Stimulated activated CD8-positive, alpha-beta memory T cell treated with anti-CD3 and anti-CD28 coated beads, Interleukin-15, amount 100 ng/mL, for 24 hours (primary cell): ENCODE data around the gene FIS1.
"Not testable (repeated sequence)": the region's sequence is repeated elsewhere in the genome, so short reads cannot be mapped to it uniquely, and the experiment has no call there.

Experiments
- DNase-seq: peaks from one replicate; pipeline ENCODE4 v3.0.0-alpha.2; 2020; ENCODE audit warnings: low read depth

The FIS1 gene

GRCh38 chr7:101255796-101256195 is 10.9 kb upstream of the FIS1 start:
- DNase-seq = no peak

DNA sequence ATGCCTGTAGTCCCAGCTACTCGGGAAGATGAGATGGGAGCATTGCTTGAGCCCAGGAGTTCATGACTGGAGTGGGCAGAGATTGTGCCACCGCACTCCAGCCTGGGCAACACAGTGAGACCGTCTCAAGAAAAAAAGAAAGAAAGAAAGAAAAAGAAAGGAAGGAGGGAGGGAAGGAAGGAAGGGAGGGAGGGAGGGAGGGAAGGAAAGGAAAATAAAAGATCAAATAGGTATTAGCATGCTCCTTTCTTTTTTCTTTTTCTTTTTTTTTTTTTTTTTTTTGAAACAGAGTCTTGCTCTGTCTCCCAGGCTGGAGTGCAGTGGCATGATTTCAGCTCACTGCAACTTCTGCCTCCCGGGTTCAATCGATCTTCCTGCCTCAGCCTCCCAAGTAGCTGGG is 8.3 kb upstream of the FIS1 start:
- not testable (repeated sequence) for DNase-seq

GRCh38 chr7:101251871-101252659 is 7.2 kb upstream of the FIS1 start:
- DNase-seq = peak; percentile 88

- no peak for DNase-seq
These were observed 5.4 kb upstream of the FIS1 start for GRCh38 chr7:101250324-101250723.

GRCh38 chr7:101248276-101248675 is 3.4 kb upstream of the FIS1 start:
- DNase-seq = no peak

- no peak for DNase-seq
These were observed 327 bp upstream of the FIS1 start for GRCh38 chr7:101245147-101245668.

- no peak for DNase-seq
These were observed 1.1 kb downstream of the FIS1 start for GRCh38 chr7:101243646-101244374.

- DNase-seq = no peak
These were observed 3.2 kb downstream of the FIS1 start for GRCh38 chr7:101241443-101242349.

GRCh38 chr7:101241015-101241363 is 3.9 kb downstream of the FIS1 start:
- DNase-seq = no peak

- no peak for DNase-seq
These were observed 4.5 kb downstream of the FIS1 start for GRCh38 chr7:101240226-101241014.

DNA sequence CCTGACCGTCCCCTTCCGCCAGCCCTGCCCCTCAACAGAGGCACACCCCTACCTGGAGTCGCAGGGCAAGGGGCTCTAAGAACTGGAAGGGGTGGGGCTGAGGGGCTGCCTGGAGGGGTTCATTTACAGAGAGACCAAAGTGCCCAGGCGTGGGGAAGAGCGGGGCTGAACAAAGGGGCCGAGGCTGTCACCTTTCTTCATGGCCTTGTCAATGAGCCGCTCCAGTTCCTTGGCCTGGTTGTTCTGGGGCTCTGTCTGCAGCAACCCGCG is 5.0 kb downstream of the FIS1 start:
- DNase-seq = no peak

GRCh38 chr7:101239191-101239950 is 5.5 kb downstream of the FIS1 start:
- DNase-seq = no peak

GRCh38 chr7:101238226-101239182 is 6.4 kb downstream of the FIS1 start:
- DNase-seq = no peak

GRCh38 chr7:101237206-101238067 is 7.4 kb downstream of the FIS1 start, which contains the start of gene CLDN15:
Gene CLDN15, minus strand, starts transcription at chr7:101237802. Its CDS starts 221 bp downstream, at chr7:101237581.
- DNase-seq = no peak

- no peak for DNase-seq
These were observed 8.5 kb downstream of the FIS1 start for GRCh38 chr7:101236292-101236835.

DNA sequence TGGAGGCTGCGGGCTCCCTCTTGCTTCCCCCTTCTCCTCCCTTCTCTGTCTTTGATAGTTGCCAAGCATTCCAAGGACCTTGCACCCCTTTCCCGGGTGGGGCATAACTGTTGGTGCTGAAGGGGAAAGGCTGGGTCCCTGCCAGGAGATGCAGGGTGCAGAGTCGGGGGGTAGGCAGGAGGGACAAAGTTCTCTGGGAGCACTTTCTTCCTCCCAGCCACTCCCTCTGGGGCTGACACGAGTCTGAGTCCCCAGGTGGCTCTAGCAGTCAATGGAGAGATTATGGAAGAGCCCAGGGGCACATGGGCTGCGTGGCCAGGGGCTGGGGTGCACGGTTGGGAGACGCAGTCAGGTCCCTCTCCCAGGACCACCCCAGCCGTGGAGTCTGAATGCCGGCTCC is 9.4 kb downstream of the FIS1 start:
- no peak for DNase-seq

- no peak for DNase-seq
These were observed 9.8 kb downstream of the FIS1 start for GRCh38 chr7:101235050-101235449.

GRCh38 chr7:101234636-101235035 is 10.2 kb downstream of the FIS1 start:
- DNase-seq = no peak
